GM13976 (cell line): ENCODE measurements around the gene HNF1A.
"Not testable (repeated sequence)": the region's sequence is repeated elsewhere in the genome, so short reads cannot be mapped to it uniquely, and the experiment has no call there.

Experiments
- DNase-seq: peaks from one replicate; pipeline ENCODE4 v3.0.0; 2012; ENCODE audit warnings: low spot score
- CTCF ChIP-seq: IDR thresholded peaks from 2 replicates; pipeline ENCODE4 v1.5.1; 2012; ENCODE audit warnings: borderline replicate concordance, mild to moderate bottlenecking; ENCODE audit not compliant: insufficient read depth; ENCODE audit errors: extremely low read depth, missing control alignments, control extremely low read depth
- in situ Hi-C: fragments of 300-500 bp; cut with MboI; formaldehyde crosslinking; loops from one replicate; pipeline ENCODE4 v1.12.0; 2022; ENCODE audit warnings: low sequenced_read_pairs, mixed read lengths, inconsistent platforms; ENCODE audit not compliant: unreplicated experiment

HNF1A gene

GRCh38 chr12:120941846-120942405 is 36.4 kb upstream of the HNF1A start:
- in situ Hi-C loops: no loop called here
- TF ChIP-seq CTCF: no peak
- DNase-seq: no peak

GRCh38 chr12:120943482-120943881 is 34.9 kb upstream of the HNF1A start:
- no peak for TF ChIP-seq CTCF
- DNase-seq: no peak
- in situ Hi-C loops: no loop called here

GRCh38 chr12:120944645-120945217 is 33.6 kb upstream of the HNF1A start:
- DNase-seq: peak; percentile 71
- in situ Hi-C loops: no loop called here
- TF ChIP-seq CTCF: peak; percentile 33

GRCh38 chr12:120945516-120945915 is 32.8 kb upstream of the HNF1A start:
- in situ Hi-C loops, DNase-seq: not testable (repeated sequence)

- DNase-seq, in situ Hi-C loops: not testable (repeated sequence)
Measured at GRCh38 chr12:120950260-120950799, 28.0 kb upstream of the HNF1A start.

- in situ Hi-C loops: no loop called here
- DNase-seq: no peak
- TF ChIP-seq CTCF: no peak
Measured at GRCh38 chr12:120950807-120951206, 27.5 kb upstream of the HNF1A start.

GRCh38 chr12:120955232-120955631 is 23.1 kb upstream of the HNF1A start:
- in situ Hi-C loops: no loop called here
- DNase-seq: no peak
- no peak for TF ChIP-seq CTCF

- in situ Hi-C loops: no loop called here
- TF ChIP-seq CTCF: no peak
- no peak for DNase-seq
Measured at GRCh38 chr12:120956579-120957300, 21.6 kb upstream of the HNF1A start.
